Suprapubic skin (tissue), 4 donors: ENCODE measurements around the gene AGAP1.

Experiments used
- POLR2A ChIP-seq, 2 donors: fragments of 450-650 bp; IDR thresholded peaks; one replicate each; pipeline ENCODE4 v1.6.1; 2017; ENCODE audit warnings: antibody characterized with exemption in 2 of 2, mild to moderate bottlenecking in 2 of 2, moderate library complexity in 2 of 2
- POLR2AphosphoS5 ChIP-seq, 3 donors: sonication (generic); formaldehyde crosslinking; IDR thresholded peaks; one replicate each; pipeline ENCODE4 v1.6.1; 2017; ENCODE audit warnings: antibody characterized with exemption in 3 of 3
- TF ChIP-seq, protein P1 (sequence below), 2 donors: fragments of 200-600 bp in 1 of 2; fragments of 450-650 bp in 1 of 2; sonication (generic) in 1 of 2; IDR thresholded peaks; one replicate each; pipeline ENCODE4 v1.5.1; 2016 to 2019; ENCODE audit warnings: antibody characterized with exemption in 2 of 2, mild to moderate bottlenecking in 1 of 2, moderate library complexity in 1 of 2

DNA sequence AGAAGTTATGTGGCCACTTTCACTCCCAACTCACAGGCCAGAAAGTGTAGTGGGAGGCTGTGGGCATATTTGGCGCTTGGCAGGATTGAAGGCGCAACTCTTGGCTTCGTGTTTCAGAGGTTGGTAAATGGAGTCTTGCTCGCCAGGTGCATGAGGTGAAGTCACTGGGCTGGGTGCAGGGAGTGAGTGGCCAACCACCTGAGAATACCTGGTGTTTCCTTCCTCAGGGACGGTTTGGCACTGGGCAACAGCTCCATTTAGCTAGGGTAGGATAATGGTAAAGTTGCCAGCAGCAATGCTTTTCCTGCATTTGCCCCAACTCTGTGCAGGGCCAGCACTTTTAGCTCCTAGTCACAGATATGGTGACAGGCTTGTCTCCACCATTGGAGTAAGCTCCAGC lies 115.9 kb downstream of the AGAP1 start:
- TF ChIP-seq, protein P1, sequence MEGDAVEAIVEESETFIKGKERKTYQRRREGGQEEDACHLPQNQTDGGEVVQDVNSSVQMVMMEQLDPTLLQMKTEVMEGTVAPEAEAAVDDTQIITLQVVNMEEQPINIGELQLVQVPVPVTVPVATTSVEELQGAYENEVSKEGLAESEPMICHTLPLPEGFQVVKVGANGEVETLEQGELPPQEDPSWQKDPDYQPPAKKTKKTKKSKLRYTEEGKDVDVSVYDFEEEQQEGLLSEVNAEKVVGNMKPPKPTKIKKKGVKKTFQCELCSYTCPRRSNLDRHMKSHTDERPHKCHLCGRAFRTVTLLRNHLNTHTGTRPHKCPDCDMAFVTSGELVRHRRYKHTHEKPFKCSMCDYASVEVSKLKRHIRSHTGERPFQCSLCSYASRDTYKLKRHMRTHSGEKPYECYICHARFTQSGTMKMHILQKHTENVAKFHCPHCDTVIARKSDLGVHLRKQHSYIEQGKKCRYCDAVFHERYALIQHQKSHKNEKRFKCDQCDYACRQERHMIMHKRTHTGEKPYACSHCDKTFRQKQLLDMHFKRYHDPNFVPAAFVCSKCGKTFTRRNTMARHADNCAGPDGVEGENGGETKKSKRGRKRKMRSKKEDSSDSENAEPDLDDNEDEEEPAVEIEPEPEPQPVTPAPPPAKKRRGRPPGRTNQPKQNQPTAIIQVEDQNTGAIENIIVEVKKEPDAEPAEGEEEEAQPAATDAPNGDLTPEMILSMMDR (IDR thresholded peaks at IDR 0.05) = no peak
- TF ChIP-seq POLR2A (IDR thresholded peaks at IDR 0.05) = no peak
- TF ChIP-seq POLR2AphosphoS5 (IDR thresholded peaks at IDR 0.05) = no peak
